ENCODE results near the gene VASH2. TPM values are rescaled to one million over a fixed set of nuclear protein-coding genes. Genes with fewer than 3 reads are reported as not detected.
A peak's percentile ranks its signal among the peaks of the same experiment; 100 is the strongest.

The VASH2 gene
- total RNA-seq, 1 experiment from 2014 or later, result 303 TPM

GRCh38 chr1:212968368-212968863 lies 18.1 kb downstream of the VASH2 start:
- Mint-ChIP-seq H3K4me1 (peaks cover 81% of the 10 kb centered on the region), H3K36me3 (peaks cover 96% of the 10 kb centered on the region), H3K9me3 (no peaks in the 10 kb centered on the region), H3K27me3 (ENCODE audit: low read depth) (no peaks in the 10 kb centered on the region), H3K27ac (peak overlapping the region; percentile 89), H3K4me3 (no peak overlapping the region)
- ChIA-PET POLR2A (interaction anchor here (0.6 to 1.8 kb wide), 4 partner anchors 8 to 17 kb away, joined by 3 to 7 read pairs (median 3); partner anchors contain the start of gene VASH2), CTCF (interaction anchor here (1.1 to 3.0 kb wide), 13 partner anchors 9 to 153 kb away, joined by 3 to 24 read pairs (median 6); partner anchors contain the start of gene FLVCR1)
- DNase-seq (ENCODE audit: low spot score) (no peak), ATAC-seq (no peak)
- TF ChIP-seq FOXK1 (CRISPR knock-in tag; IDR thresholded peaks at IDR 0.05), result no peak
- TF ChIP-seq ZNF532 (CRISPR knock-in tag; IDR thresholded peaks at IDR 0.05; ENCODE audit: borderline replicate concordance), result no peak
- no peak for TF ChIP-seq USF2 (CRISPR knock-in tag; IDR thresholded peaks at IDR 0.05)
- TF ChIP-seq NFE2L1 (CRISPR knock-in tag; IDR thresholded peaks at IDR 0.05), result no peak
- TF ChIP-seq ZMAT4 (CRISPR knock-in tag; IDR thresholded peaks at IDR 0.05), result peak; percentile 7; the same call in 1 of the 2 replicates
- no peak for TF ChIP-seq ATF1 (CRISPR knock-in tag; IDR thresholded peaks at IDR 0.05)
- TF ChIP-seq ATF6 (CRISPR knock-in tag; IDR thresholded peaks at IDR 0.05), result no peak
- TF ChIP-seq TP53 (CRISPR knock-in tag; IDR thresholded peaks at IDR 0.05), result no peak
- TF ChIP-seq PRRX2 (CRISPR knock-in tag; IDR thresholded peaks at IDR 0.05), result no peak
- TF ChIP-seq AFF4 (CRISPR knock-in tag; IDR thresholded peaks at IDR 0.05; ENCODE audit: borderline replicate concordance), result 0 out of 2 replicates have a peak, but pooled peaks have one; percentile 48

- no peaks in the 10 kb centered on the region for H3K9me3 Mint-ChIP-seq
- H3K27me3 Mint-ChIP-seq (ENCODE audit: low read depth), result no peaks in the 10 kb centered on the region
- ChIA-PET CTCF (no interaction called here), POLR2A (no interaction called here)
- H3K4me3 Mint-ChIP-seq, result no peak overlapping the region
- no peak for ATAC-seq
- DNase-seq (ENCODE audit: low spot score), result no peak
- H3K27ac Mint-ChIP-seq, result peak overlapping the region; percentile 95
- peaks cover 96% of the 10 kb centered on the region for H3K36me3 Mint-ChIP-seq
- TF ChIP-seq SMAD3 (CRISPR knock-in tag; IDR thresholded peaks at IDR 0.05; ENCODE audit: borderline replicate concordance), result no peak
- no peak for TF ChIP-seq AR (CRISPR knock-in tag; IDR thresholded peaks at IDR 0.05)
- no peak for TF ChIP-seq PREB (CRISPR knock-in tag; IDR thresholded peaks at IDR 0.05; ENCODE audit: borderline replicate concordance)
- H3K4me1 Mint-ChIP-seq, result peaks cover 81% of the 10 kb centered on the region
These were observed 19.7 kb downstream of the VASH2 start for GRCh38 chr1:212970085-212970484.

Data from WTC11 (cell line).